Activated CD8-positive, alpha-beta T cell treated with anti-CD3 and anti-CD28 coated beads, Interleukin-2, amount 10 ng/mL, durations not matched to agents 7 days and 5 days (primary cell): ENCODE results near the gene C5AR1. TPM values are rescaled to one million over a fixed set of nuclear protein-coding genes. Genes with fewer than 3 reads are reported as not detected.

Source experiments
- total RNA-seq, 2 experiments: library from RNA; stranded (reverse); gene quantifications; one replicate each; pipeline ENCODE4 v1.2.3, GENCODE V29; 2021

The C5AR1 gene
- total RNA-seq, 2 experiments from 2014 or later: 1.0 to 1.8 TPM

Other genes starting within 250 kb of the C5AR1 start
- 100 to 1,000 TPM; 102 TPM for gene ZC3H4, start 196.1 kb upstream of the C5AR1 start, total RNA-seq
- gene SAE1, start 179.0 kb upstream of the C5AR1 start, total RNA-seq: 100 to 1,000 TPM; 165 to 175 TPM
- gene BBC3, start 78.7 kb upstream of the C5AR1 start, total RNA-seq: 10 to 100 TPM; 15.7 to 16.8 TPM
- gene CCDC9, start 53.3 kb upstream of the C5AR1 start, total RNA-seq: 10 to 100 TPM; 30.0 to 32.1 TPM
- gene INAFM1, start 35.0 kb upstream of the C5AR1 start, total RNA-seq: 10 to 100 TPM; 12.9 to 14.3 TPM
- under 1 TPM; 0.05 to 0.21 TPM for gene C5AR2, start 22.3 kb downstream of the C5AR1 start, total RNA-seq
- 10 to 100 TPM; 12.6 to 13.1 TPM for gene DHX34, start 39.5 kb downstream of the C5AR1 start, total RNA-seq
- gene MEIS3, start 109.7 kb downstream of the C5AR1 start, total RNA-seq: not detected
- gene SLC8A2, start 162.0 kb downstream of the C5AR1 start, total RNA-seq: under 1 TPM; 0.05 to 0.44 TPM
- gene KPTN, start 174.4 kb downstream of the C5AR1 start, total RNA-seq: 10 to 100 TPM; 12.6 to 13.0 TPM
- 100 to 1,000 TPM in 1 of 2 experiments, 10 to 100 TPM in 1; 90.0 to 103 TPM for gene NAPA, start 205.2 kb downstream of the C5AR1 start, total RNA-seq